ENCODE measurements around the gene FAM111A. TPM values are rescaled to one million over a fixed set of nuclear protein-coding genes. Genes with fewer than 3 reads are reported as not detected.
A peak's percentile ranks its signal among the peaks of the same experiment; 100 is the strongest.

The FAM111A gene
- total and polyA plus RNA-seq, 10 of the 15 experiments (the other 5 are each of a cell fraction or from before 2014, with no cell fraction given) = 26.6 to 95.0 (median 67.5) TPM

DNA sequence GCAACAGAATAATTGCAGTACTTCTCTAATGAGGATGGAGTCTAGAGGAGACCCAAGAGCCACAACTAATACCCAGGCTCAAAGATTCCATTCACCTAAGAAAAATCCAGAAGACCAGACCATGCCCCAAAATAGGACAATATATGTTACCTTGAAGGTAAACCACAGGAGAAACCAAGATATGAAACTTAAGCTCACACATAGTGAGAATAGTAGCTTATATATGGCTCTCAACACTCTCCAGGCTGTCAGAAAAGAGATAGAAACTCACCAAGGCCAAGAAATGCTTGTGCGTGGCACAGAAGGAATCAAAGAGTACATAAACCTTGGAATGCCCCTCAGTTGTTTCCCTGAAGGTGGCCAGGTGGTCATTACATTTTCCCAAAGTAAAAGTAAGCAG lies 9.1 kb downstream of the FAM111A start (continued):
- TF ChIP-seq MEF2A (IDR thresholded peaks at IDR 0.05; ENCODE audit: insufficient read depth, low read depth, low read length) (0 out of 2 replicates have a peak, but pooled peaks have one; percentile 62), EP300 (IDR thresholded peaks at IDR 0.05; ENCODE audit: borderline replicate concordance in 1 of 2, control insufficient read depth in 1 of 2, low read depth in 2 of 2, low read length in 2 of 2) (0 out of 4 replicates have a peak, but pooled peaks of 1 of the 2 experiments have one; percentile 17), CREM (IDR thresholded peaks at IDR 0.05; ENCODE audit: low read depth) (peak; percentile 12; the same call in 1 of the 2 replicates), JUNB (IDR thresholded peaks at IDR 0.05) (0 out of 2 replicates have a peak, but pooled peaks have one; percentile 27), ZNF207 (IDR thresholded peaks at IDR 0.05; ENCODE audit: borderline replicate concordance) (no peak), IKZF1 (conservative IDR thresholded peaks at IDR 0.05) (peak; percentile 34; the same call in 1 of the 2 replicates), BCL11A (IDR thresholded peaks at IDR 0.05; ENCODE audit: low read depth, low read length) (0 out of 2 replicates have a peak, but pooled peaks have one; percentile 4), FOS (IDR thresholded peaks at IDR 0.05; ENCODE audit: borderline replicate concordance, extremely low read depth, insufficient read length) (no peak), DPF2 (IDR thresholded peaks at IDR 0.05) (no peak; the same call in 1 of the 2 replicates), ZBED1 (IDR thresholded peaks at IDR 0.05; ENCODE audit: borderline replicate concordance) (peak; percentile 21; the same call in 1 of the 2 replicates), ATF2 (IDR thresholded peaks at IDR 0.05; ENCODE audit: low read length) (peak; percentile 4; the same call in 1 of the 2 replicates), TBL1XR1 (IDR thresholded peaks at IDR 0.05; ENCODE audit: low read depth, low read length) (no peak), SIN3A (IDR thresholded peaks at IDR 0.05; ENCODE audit: low read depth, low read length) (no peak), NFIC (IDR thresholded peaks at IDR 0.05; ENCODE audit: low read depth, low read length) (peak; percentile 75; the same call in 1 of the 2 replicates), BCL3 (IDR thresholded peaks at IDR 0.05; ENCODE audit: borderline replicate concordance, insufficient read depth, low read depth, low read length, poor library complexity, severe bottlenecking) (no peak)

Data from GM12878 (cell line).